ENCODE results near the gene CYTH2. TPM values are rescaled to one million over a fixed set of nuclear protein-coding genes. Genes with fewer than 3 reads are reported as not detected.

The CYTH2 gene
- total RNA-seq, 1 donor from 2014 or later = 69.9 TPM

- no peaks in the 10 kb centered on the region for H3K9me3 Mint-ChIP-seq (ENCODE audit: low read depth)
- H3K36me3 Mint-ChIP-seq (ENCODE audit: low read depth) = no peaks in the 10 kb centered on the region
- H3K27me3 Mint-ChIP-seq (ENCODE audit: low read depth) = peaks cover 4% of the 10 kb centered on the region
- H3K4me3 Mint-ChIP-seq (ENCODE audit: unreplicated experiment) = no peak overlapping the region
- DNase-seq (ENCODE audit: low spot score) = no peak
- H3K4me1 Mint-ChIP-seq (ENCODE audit: low read depth) = peaks cover 55% of the 10 kb centered on the region
- H3K27ac Mint-ChIP-seq (ENCODE audit: unreplicated experiment) = no peak overlapping the region
- TF ChIP-seq CTCF (IDR thresholded peaks at IDR 0.05) = peak; percentile 94
Observed at GRCh38 chr19:48489608-48490216, 20.5 kb downstream of the CYTH2 start.

GRCh38 chr19:48490981-48491792 lies 22.0 kb downstream of the CYTH2 start:
- no peaks in the 10 kb centered on the region for H3K36me3 Mint-ChIP-seq (ENCODE audit: low read depth)
- no peaks in the 10 kb centered on the region for H3K9me3 Mint-ChIP-seq (ENCODE audit: low read depth)
- DNase-seq (ENCODE audit: low spot score) = no peak
- H3K4me3 Mint-ChIP-seq (ENCODE audit: unreplicated experiment) = peak overlapping the region; percentile 40
- no peak for TF ChIP-seq CTCF (IDR thresholded peaks at IDR 0.05)
- H3K27ac Mint-ChIP-seq (ENCODE audit: unreplicated experiment) = no peak overlapping the region
- peaks cover 61% of the 10 kb centered on the region for H3K4me1 Mint-ChIP-seq (ENCODE audit: low read depth)
- peaks cover 4% of the 10 kb centered on the region for H3K27me3 Mint-ChIP-seq (ENCODE audit: low read depth)

GRCh38 chr19:48491793-48492123 lies 22.6 kb downstream of the CYTH2 start:
- Mint-ChIP-seq H3K4me1 (ENCODE audit: low read depth) (peaks cover 57% of the 10 kb centered on the region), H3K36me3 (ENCODE audit: low read depth) (no peaks in the 10 kb centered on the region), H3K9me3 (ENCODE audit: low read depth) (no peaks in the 10 kb centered on the region), H3K27me3 (ENCODE audit: low read depth) (peaks cover 4% of the 10 kb centered on the region), H3K27ac (ENCODE audit: unreplicated experiment) (no peak overlapping the region), H3K4me3 (ENCODE audit: unreplicated experiment) (no peak overlapping the region)
- no peak for TF ChIP-seq CTCF (IDR thresholded peaks at IDR 0.05)
- no peak for DNase-seq (ENCODE audit: low spot score)

- Mint-ChIP-seq H3K36me3 (ENCODE audit: low read depth) (no peaks in the 10 kb centered on the region), H3K27ac (ENCODE audit: unreplicated experiment) (peak overlapping the region; percentile 88), H3K9me3 (ENCODE audit: low read depth) (no peaks in the 10 kb centered on the region), H3K27me3 (ENCODE audit: low read depth) (peaks cover 6% of the 10 kb centered on the region), H3K4me3 (ENCODE audit: unreplicated experiment) (peak overlapping the region; percentile 73), H3K4me1 (ENCODE audit: low read depth) (peaks cover 48% of the 10 kb centered on the region)
- DNase-seq (ENCODE audit: low spot score) = no peak
- TF ChIP-seq CTCF (IDR thresholded peaks at IDR 0.05) = no peak
Observed at GRCh38 chr19:48492925-48493717, 24.0 kb downstream of the CYTH2 start.

GRCh38 chr19:48493718-48494401 lies 24.7 kb downstream of the CYTH2 start:
- H3K27me3 Mint-ChIP-seq (ENCODE audit: low read depth) = peaks cover 8% of the 10 kb centered on the region

More at GRCh38 chr19:48493718-48494401, 24.7 kb downstream of the CYTH2 start:
- DNase-seq (ENCODE audit: low spot score) = no peak
- H3K4me1 Mint-ChIP-seq (ENCODE audit: low read depth) = peaks cover 41% of the 10 kb centered on the region
- peak overlapping the region; percentile 73 for H3K4me3 Mint-ChIP-seq (ENCODE audit: unreplicated experiment)
- H3K27ac Mint-ChIP-seq (ENCODE audit: unreplicated experiment) = peak overlapping the region; percentile 63
- TF ChIP-seq CTCF (IDR thresholded peaks at IDR 0.05) = no peak
- H3K36me3 Mint-ChIP-seq (ENCODE audit: low read depth) = no peaks in the 10 kb centered on the region
- H3K9me3 Mint-ChIP-seq (ENCODE audit: low read depth) = no peaks in the 10 kb centered on the region
